Right lobe of liver (tissue), 4 donors: Measurements from ENCODE around the gene GPR84.

ENCODE experiments used
- POLR2A ChIP-seq: fragments of 450-650 bp; IDR thresholded peaks from one replicate; pipeline ENCODE4 v1.6.1; 2017; ENCODE audit warnings: antibody characterized with exemption, mild to moderate bottlenecking
- TF ChIP-seq, protein P1 (sequence below), 4 donors: fragments of 200-600 bp in 3 of 4; fragments of 450-650 bp in 1 of 4; IDR thresholded peaks; one replicate each; pipeline versions ENCODE4 v1.5.1 to v1.8.0; 2016 to 2022; ENCODE audit warnings: antibody characterized with exemption in 4 of 4, mild to moderate bottlenecking in 2 of 4
- donor health status: DM: no; HTN: no; CAD: no.
- donor health status: DM: no; HTN: no; CAD: no.
- donor health status: DM: no; HTN: yes; CAD: no.

DNA sequence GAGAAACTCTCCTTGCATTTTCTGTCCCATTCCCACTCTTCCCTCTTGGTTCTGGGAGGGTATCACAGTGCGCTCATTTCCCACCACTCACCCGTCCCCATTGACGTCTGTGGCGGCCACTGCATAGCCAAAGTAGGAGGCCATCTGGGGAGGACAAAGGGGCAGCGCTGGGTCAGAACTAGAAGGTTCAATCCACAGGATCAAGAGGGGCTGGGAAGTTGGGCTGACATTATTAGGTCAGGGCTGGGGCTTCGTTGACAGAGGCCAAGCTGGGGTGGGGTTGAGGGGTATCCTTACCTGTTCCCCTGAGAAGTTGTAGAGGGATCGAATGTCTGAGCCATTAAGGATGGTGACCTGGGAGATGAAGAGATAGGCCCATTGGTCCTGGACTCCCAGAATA lies 41.3 kb upstream of the GPR84 start:
- TF ChIP-seq, protein P1, sequence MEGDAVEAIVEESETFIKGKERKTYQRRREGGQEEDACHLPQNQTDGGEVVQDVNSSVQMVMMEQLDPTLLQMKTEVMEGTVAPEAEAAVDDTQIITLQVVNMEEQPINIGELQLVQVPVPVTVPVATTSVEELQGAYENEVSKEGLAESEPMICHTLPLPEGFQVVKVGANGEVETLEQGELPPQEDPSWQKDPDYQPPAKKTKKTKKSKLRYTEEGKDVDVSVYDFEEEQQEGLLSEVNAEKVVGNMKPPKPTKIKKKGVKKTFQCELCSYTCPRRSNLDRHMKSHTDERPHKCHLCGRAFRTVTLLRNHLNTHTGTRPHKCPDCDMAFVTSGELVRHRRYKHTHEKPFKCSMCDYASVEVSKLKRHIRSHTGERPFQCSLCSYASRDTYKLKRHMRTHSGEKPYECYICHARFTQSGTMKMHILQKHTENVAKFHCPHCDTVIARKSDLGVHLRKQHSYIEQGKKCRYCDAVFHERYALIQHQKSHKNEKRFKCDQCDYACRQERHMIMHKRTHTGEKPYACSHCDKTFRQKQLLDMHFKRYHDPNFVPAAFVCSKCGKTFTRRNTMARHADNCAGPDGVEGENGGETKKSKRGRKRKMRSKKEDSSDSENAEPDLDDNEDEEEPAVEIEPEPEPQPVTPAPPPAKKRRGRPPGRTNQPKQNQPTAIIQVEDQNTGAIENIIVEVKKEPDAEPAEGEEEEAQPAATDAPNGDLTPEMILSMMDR (IDR thresholded peaks at IDR 0.05): no peak
- TF ChIP-seq POLR2A: no peak
